HepG2 (cell line): ENCODE results near the gene MXD1. TPM values are rescaled to one million over a fixed set of nuclear protein-coding genes. Genes with fewer than 3 reads are reported as not detected.

Source experiments
- BHLHE40 ChIP-seq: IDR thresholded peaks from 2 replicates; pipeline ENCODE4 v1.6.1; 2011; ENCODE audit warnings: low read length, improper control_type of control experiment
- FIP1L1 ChIP-seq: fragments of 200-400 bp; formaldehyde crosslinking; IDR thresholded peaks from 2 replicates; pipeline ENCODE4 v1.6.1; 2018; ENCODE audit warnings: low read depth, mild to moderate bottlenecking, low read length, moderate library complexity, borderline replicate concordance; ENCODE audit not compliant: insufficient read depth
- HES4 ChIP-seq: sonication (generic); formaldehyde crosslinking; IDR thresholded peaks from 2 replicates; pipeline ENCODE4 v1.9.0; 2021; ENCODE audit warnings: mild to moderate bottlenecking, missing genetic modification reagents, borderline replicate concordance
- MTF2 ChIP-seq: sonication (generic); formaldehyde crosslinking; IDR thresholded peaks from 2 replicates; pipeline ENCODE4 v1.5.0; 2020; ENCODE audit warnings: missing genetic modification reagents, borderline replicate concordance
- NBN ChIP-seq: fragments of 450-650 bp; conservative IDR thresholded peaks from 2 replicates; pipeline ENCODE4 v1.6.1; 2017
- PRDM4 ChIP-seq: sonication (generic); formaldehyde crosslinking; IDR thresholded peaks from 2 replicates; pipeline ENCODE4 v1.9.0; 2021; ENCODE audit warnings: missing genetic modification reagents, borderline replicate concordance
- SAFB2 ChIP-seq: sonication (generic); formaldehyde crosslinking; IDR thresholded peaks from 2 replicates; pipeline ENCODE4 v1.5.1; 2020; ENCODE audit warnings: missing genetic modification reagents, low read depth, mild to moderate bottlenecking, borderline replicate concordance
- WIZ ChIP-seq: sonication (generic); formaldehyde crosslinking; IDR thresholded peaks from 2 replicates; pipeline ENCODE4 v1.5.1; 2020; ENCODE audit warnings: mild to moderate bottlenecking, missing genetic modification reagents
- ZNF234 ChIP-seq: sonication (generic); formaldehyde crosslinking; conservative IDR thresholded peaks from 2 replicates; pipeline ENCODE4 v1.5.1; 2020; ENCODE audit warnings: mild to moderate bottlenecking, missing genetic modification reagents
- ZNF460 ChIP-seq: sonication (generic); formaldehyde crosslinking; IDR thresholded peaks from 2 replicates; pipeline ENCODE4 v1.5.1; 2020; ENCODE audit warnings: missing genetic modification reagents, mild to moderate bottlenecking, borderline replicate concordance
- ZNF678 ChIP-seq: sonication (generic); formaldehyde crosslinking; IDR thresholded peaks from 2 replicates; pipeline ENCODE4 v1.4.0; 2020; ENCODE audit warnings: mild to moderate bottlenecking, missing genetic modification reagents
- ZNF761 ChIP-seq: sonication (generic); formaldehyde crosslinking; conservative IDR thresholded peaks from 2 replicates; pipeline ENCODE4 v1.4.0; 2020; ENCODE audit warnings: mild to moderate bottlenecking, missing genetic modification reagents
- polyA plus RNA-seq, 8 experiments: library from polyadenylated mRNA; depleted of rRNA in 3 of 8; stranded (reverse) in 7 of 8; unstranded in 1 of 8; fragments of >200 nt; fragmentation: Illumina TruSeq in 4 of 8; extraction: Trizol in 4 of 8; gene quantifications; 2 replicates each; pipeline versions ENCODE4 v1.2.1 to v1.2.3, GENCODE V29; 2011 to 2016; ENCODE audit warnings: low read depth in 4 of 8, missing spikeins in 1 of 8, mixed read lengths in 1 of 8; ENCODE audit not compliant: insufficient read depth in 1 of 8
- total RNA-seq, 5 experiments: library from RNA; depleted of rRNA; stranded (reverse); fragments of >200 nt; fragmentation: Illumina TruSeq; extraction: Trizol; gene quantifications; 2 replicates each; pipeline ENCODE4 v1.2.3, GENCODE V29; 2016; ENCODE audit warnings: low read depth in 1 of 5
- TF ChIP-seq, protein P1 (sequence below): sonication (generic); formaldehyde crosslinking; IDR thresholded peaks from 2 replicates; pipeline ENCODE4 v1.5.1; 2020; ENCODE audit warnings: mild to moderate bottlenecking, missing genetic modification reagents, moderate library complexity
- TF ChIP-seq, protein P2 (sequence below): IDR thresholded peaks from 2 replicates; pipeline ENCODE4 v1.6.1; 2012; ENCODE audit warnings: low read length, improper control_type of control experiment
- TF ChIP-seq, protein P3 (sequence below): sonication (generic); formaldehyde crosslinking; IDR thresholded peaks from 2 replicates; pipeline ENCODE4 v1.4.0; 2020; ENCODE audit warnings: missing genetic modification reagents

MXD1 gene
- total and polyA plus RNA-seq, 2 of the 13 experiments (the other 11 are each of a cell fraction or from before 2014, with no cell fraction given), result 6.4 to 14.9 TPM

- TF ChIP-seq FIP1L1, result 0 out of 2 replicates have a peak, but pooled peaks have one; percentile 51
- TF ChIP-seq ZNF234 (CRISPR knock-in tag), result no peak
- TF ChIP-seq ZNF460 (CRISPR knock-in tag), result no peak
- TF ChIP-seq ZNF761, result no peak
- peak; percentile 64; the same call in 1 of the 2 replicates for TF ChIP-seq HES4 (CRISPR knock-in tag)
- no peak for TF ChIP-seq SAFB2
- no peak for TF ChIP-seq BHLHE40
- TF ChIP-seq, protein P1, sequence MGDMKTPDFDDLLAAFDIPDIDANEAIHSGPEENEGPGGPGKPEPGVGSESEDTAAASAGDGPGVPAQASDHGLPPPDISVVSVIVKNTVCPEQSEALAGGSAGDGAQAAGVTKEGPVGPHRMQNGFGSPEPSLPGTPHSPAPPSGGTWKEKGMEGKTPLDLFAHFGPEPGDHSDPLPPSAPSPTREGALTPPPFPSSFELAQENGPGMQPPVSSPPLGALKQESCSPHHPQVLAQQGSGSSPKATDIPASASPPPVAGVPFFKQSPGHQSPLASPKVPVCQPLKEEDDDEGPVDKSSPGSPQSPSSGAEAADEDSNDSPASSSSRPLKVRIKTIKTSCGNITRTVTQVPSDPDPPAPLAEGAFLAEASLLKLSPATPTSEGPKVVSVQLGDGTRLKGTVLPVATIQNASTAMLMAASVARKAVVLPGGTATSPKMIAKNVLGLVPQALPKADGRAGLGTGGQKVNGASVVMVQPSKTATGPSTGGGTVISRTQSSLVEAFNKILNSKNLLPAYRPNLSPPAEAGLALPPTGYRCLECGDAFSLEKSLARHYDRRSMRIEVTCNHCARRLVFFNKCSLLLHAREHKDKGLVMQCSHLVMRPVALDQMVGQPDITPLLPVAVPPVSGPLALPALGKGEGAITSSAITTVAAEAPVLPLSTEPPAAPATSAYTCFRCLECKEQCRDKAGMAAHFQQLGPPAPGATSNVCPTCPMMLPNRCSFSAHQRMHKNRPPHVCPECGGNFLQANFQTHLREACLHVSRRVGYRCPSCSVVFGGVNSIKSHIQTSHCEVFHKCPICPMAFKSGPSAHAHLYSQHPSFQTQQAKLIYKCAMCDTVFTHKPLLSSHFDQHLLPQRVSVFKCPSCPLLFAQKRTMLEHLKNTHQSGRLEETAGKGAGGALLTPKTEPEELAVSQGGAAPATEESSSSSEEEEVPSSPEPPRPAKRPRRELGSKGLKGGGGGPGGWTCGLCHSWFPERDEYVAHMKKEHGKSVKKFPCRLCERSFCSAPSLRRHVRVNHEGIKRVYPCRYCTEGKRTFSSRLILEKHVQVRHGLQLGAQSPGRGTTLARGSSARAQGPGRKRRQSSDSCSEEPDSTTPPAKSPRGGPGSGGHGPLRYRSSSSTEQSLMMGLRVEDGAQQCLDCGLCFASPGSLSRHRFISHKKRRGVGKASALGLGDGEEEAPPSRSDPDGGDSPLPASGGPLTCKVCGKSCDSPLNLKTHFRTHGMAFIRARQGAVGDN, result peak; percentile 77
- TF ChIP-seq, protein P2, sequence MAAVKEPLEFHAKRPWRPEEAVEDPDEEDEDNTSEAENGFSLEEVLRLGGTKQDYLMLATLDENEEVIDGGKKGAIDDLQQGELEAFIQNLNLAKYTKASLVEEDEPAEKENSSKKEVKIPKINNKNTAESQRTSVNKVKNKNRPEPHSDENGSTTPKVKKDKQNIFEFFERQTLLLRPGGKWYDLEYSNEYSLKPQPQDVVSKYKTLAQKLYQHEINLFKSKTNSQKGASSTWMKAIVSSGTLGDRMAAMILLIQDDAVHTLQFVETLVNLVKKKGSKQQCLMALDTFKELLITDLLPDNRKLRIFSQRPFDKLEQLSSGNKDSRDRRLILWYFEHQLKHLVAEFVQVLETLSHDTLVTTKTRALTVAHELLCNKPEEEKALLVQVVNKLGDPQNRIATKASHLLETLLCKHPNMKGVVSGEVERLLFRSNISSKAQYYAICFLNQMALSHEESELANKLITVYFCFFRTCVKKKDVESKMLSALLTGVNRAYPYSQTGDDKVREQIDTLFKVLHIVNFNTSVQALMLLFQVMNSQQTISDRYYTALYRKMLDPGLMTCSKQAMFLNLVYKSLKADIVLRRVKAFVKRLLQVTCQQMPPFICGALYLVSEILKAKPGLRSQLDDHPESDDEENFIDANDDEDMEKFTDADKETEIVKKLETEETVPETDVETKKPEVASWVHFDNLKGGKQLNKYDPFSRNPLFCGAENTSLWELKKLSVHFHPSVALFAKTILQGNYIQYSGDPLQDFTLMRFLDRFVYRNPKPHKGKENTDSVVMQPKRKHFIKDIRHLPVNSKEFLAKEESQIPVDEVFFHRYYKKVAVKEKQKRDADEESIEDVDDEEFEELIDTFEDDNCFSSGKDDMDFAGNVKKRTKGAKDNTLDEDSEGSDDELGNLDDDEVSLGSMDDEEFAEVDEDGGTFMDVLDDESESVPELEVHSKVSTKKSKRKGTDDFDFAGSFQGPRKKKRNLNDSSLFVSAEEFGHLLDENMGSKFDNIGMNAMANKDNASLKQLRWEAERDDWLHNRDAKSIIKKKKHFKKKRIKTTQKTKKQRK, result no peak
- TF ChIP-seq MTF2 (CRISPR knock-in tag), result peak; percentile 44; the same call in 1 of the 2 replicates
- TF ChIP-seq, protein P3, sequence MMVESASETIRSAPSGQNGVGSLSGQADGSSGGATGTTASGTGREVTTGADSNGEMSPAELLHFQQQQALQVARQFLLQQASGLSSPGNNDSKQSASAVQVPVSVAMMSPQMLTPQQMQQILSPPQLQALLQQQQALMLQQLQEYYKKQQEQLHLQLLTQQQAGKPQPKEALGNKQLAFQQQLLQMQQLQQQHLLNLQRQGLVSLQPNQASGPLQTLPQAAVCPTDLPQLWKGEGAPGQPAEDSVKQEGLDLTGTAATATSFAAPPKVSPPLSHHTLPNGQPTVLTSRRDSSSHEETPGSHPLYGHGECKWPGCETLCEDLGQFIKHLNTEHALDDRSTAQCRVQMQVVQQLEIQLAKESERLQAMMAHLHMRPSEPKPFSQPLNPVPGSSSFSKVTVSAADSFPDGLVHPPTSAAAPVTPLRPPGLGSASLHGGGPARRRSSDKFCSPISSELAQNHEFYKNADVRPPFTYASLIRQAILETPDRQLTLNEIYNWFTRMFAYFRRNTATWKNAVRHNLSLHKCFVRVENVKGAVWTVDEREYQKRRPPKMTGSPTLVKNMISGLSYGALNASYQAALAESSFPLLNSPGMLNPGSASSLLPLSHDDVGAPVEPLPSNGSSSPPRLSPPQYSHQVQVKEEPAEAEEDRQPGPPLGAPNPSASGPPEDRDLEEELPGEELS (CRISPR knock-in tag), result no peak
- no peak for TF ChIP-seq PRDM4
- TF ChIP-seq NBN, result no peak
- TF ChIP-seq WIZ (CRISPR knock-in tag), result no peak
- TF ChIP-seq ZNF678 (CRISPR knock-in tag), result no peak
Observed at GRCh38 chr2:69948032-69948962, 33.4 kb downstream of the MXD1 start (continued).
